LNCAP (cell line): ENCODE measurements around the gene BPTF.

Source experiments
- TF ChIP-seq, protein P1 (sequence below): fragments of 450-650 bp; IDR thresholded peaks from 2 replicates; pipeline ENCODE4 v1.5.1; 2017; ENCODE audit warnings: mild to moderate bottlenecking

The BPTF gene

DNA sequence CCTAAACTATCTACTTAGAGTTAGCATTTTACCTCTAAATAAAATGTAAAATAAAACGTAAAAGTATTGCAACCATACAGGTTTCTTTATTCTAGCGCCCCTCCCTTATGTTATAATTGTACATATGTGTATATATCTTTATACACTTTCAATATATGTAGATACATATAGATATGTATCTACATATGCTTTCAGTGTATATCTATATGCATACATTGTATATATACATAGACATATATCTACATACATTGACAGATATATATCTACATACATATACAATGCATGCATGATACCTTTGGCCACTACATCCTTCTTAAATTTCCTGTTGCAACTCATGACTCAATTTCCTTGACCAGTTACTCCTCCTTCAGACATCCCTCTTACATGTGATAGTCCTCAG lies 16.7 kb downstream of the BPTF start:
- TF ChIP-seq, protein P1, sequence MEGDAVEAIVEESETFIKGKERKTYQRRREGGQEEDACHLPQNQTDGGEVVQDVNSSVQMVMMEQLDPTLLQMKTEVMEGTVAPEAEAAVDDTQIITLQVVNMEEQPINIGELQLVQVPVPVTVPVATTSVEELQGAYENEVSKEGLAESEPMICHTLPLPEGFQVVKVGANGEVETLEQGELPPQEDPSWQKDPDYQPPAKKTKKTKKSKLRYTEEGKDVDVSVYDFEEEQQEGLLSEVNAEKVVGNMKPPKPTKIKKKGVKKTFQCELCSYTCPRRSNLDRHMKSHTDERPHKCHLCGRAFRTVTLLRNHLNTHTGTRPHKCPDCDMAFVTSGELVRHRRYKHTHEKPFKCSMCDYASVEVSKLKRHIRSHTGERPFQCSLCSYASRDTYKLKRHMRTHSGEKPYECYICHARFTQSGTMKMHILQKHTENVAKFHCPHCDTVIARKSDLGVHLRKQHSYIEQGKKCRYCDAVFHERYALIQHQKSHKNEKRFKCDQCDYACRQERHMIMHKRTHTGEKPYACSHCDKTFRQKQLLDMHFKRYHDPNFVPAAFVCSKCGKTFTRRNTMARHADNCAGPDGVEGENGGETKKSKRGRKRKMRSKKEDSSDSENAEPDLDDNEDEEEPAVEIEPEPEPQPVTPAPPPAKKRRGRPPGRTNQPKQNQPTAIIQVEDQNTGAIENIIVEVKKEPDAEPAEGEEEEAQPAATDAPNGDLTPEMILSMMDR = no peak

DNA sequence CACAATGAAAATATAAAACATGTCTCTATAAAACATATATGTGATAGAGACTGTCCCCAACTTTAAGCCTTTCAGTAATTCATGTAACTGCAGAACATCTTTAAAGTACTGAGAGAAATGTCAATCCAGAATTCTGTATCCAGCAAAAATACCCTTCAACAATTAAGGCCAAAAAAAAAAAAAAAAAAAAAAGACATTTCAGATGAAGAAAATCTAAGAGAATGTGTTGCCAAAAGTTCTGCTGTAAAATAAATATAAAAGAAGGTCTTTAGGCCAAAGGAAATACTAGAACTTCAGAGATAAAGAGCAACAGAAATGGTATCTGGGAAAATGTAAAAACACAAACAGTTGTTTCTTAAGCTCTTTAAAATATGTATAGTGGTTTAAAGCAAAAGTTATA lies 17.3 kb downstream of the BPTF start:
- TF ChIP-seq, protein P1 = no peak

DNA sequence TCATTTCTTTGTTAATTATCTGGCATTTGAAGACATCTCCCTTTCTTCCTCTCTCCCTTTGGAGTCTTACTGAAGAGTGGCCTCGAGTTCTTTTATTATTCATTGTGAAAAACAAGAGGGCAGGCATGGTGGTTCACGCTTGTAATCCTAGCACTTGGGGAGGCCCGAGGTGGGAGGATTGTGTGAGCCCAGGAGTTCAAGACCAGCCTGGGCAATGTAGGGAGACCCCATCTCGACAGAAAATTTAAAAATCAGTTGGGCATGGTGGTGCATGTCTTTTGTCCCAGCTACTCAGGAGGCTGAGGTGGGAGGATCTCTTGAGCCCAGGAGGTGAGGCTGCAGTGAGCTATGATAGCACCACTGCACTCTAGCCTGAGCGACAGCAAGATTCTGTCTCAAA lies 20.1 kb downstream of the BPTF start:
- TF ChIP-seq, protein P1 = no peak

DNA sequence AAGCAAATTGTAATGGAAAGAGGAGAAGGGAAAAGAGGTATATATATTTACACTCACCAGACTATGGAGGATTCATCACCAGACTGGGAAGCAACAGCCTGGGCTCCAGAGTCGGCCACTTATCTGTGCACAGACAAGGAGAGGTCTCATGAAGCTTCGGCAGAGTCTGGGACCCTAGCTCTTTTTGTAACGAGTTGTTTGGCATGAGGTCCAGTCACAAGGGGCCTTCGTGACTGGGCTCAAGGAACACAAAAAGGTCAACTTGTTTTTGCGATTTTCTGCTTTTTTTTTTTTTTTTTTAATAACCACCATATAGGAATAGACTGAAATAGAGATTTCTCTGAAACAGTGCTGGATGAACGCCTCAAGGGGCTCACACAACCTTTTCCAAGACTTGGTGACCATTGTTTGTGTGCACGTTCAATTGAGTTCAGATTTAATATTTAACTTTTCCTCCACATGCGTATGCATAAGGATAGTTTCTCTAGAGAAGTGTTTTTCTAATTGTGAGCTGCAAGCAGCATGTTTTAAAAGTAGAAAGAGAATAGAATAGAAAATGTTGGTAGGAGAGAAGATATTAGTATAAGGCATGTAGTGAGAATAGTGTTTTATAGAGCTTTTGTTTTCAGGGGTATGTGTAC lies 25.8 kb downstream of the BPTF start:
- TF ChIP-seq, protein P1 = no peak

DNA sequence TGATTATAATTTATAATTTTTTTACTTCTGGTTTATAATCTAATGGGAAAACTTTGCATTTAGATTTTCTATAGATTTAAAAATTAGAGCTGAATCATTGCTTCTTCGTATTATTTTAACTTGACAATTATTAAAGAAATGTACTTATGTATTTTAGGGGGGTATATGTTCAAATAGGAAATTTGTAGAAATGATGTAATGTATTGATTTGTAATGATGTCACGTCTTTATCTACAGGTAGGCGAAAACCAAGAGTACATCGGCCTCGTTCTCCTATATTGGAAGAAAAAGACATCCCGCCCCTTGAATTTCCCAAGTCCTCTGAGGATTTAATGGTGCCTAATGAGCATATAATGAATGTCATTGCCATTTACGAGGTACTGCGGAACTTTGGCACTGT lies 28.4 kb downstream of the BPTF start:
- TF ChIP-seq, protein P1 = no peak

DNA sequence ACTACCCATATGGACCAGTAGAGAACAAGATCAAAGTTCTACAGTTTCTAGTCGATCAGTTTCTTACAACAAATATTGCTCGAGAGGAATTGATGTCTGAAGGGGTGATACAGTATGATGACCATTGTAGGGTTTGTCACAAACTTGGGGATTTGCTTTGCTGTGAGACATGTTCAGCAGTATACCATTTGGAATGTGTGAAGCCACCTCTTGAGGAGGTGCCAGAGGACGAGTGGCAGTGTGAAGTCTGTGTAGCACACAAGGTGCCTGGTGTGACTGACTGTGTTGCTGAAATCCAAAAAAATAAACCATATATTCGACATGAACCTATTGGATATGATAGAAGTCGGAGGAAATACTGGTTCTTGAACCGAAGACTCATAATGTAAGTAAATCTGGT lies 29.1 kb downstream of the BPTF start:
- TF ChIP-seq, protein P1 = no peak

DNA sequence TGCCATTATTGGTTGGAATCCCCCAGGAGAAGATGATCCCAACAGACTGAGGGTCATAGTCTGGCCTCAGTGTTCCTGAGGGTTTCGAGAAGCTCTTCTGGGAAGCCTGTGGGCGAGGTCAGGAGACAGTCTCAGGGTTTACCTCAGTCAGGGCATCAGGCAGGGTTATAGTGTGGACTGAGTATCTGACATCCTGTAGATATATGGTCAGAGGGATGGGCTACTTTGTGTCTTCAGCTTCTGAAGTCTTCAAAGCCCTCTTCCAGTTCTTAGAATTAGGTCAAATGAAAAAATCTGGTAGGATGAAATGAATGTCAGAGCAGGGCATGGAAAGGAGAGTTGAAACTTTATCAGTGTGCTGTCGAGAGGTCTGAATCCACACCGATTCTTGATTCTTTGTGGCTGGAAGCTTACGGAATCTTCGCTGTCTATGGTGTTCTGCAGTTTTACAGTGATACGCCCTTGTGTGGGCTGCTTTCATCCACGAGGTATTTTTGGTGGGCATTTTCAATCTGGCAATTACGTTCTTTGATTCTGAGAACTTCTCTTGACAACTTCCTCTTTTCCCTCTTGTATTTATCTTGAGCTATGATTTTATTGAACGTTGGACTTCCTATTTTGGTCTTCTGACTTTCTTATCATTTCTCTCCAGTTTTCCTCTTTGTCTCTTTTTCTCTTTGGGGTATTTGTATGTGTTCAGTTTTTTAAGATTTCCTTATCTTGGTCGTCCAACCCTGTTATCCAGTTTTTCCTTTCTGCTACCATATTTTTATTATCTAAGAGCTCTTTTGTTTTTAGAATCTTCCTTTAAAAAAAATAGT lies 30.4 kb downstream of the BPTF start:
- TF ChIP-seq, protein P1 = no peak
